ENCODE results near the gene ZFYVE28.

Gene ZFYVE28

GRCh38 chr4:2411786-2412510 lies 6.5 kb downstream of the ZFYVE28 start:
- no peak for DNase-seq

DNA sequence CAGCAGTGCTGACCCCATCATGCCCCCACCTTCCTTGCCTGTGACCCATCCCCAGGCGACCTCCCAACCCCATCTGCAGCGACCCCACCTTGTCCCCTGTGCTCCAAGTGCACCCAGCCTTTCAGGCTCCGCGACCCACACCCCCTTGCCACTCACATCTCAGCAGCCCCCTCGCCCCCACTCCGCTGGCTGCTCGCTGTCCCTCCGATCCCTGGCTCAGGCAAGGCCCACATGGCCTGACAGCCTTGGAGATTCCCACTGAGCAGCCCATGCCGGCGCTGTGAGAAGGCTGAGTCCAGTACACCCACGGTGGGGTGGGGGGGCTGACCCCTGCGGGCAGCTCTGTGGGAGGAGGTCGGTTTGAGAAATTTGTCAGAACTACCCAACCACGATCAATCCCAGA lies 9.1 kb downstream of the ZFYVE28 start:
- DNase-seq = no peak

GRCh38 chr4:2408976-2409375 lies 9.5 kb downstream of the ZFYVE28 start:
- no peak for DNase-seq

DNA sequence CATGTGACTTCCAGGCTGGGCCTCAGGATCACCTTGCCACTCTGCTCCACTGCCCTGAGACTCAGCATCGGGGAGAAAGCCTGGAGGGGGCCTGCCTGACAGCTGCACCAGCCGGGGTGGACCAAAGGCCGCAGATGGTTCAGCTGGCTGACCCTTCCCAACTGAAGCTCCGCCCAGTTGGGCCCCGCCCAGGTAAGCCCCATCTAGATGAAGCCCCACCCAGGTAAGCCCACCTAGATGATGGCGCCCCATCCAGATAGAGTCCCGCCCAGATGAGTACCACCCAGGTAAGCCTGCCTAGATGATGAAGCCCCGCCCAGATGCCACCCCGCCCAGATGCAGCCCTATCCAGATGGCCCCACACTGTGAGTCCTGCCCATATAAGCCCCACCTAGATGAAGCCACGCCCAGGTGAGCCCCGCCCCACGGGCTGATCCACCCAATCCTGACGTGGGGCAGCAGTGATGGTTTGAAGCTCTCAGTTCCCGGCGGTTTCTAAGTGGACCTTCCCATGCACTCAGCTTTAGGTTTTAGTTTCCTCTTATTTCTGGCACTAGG lies 10.0 kb downstream of the ZFYVE28 start:
- no peak for DNase-seq

DNA sequence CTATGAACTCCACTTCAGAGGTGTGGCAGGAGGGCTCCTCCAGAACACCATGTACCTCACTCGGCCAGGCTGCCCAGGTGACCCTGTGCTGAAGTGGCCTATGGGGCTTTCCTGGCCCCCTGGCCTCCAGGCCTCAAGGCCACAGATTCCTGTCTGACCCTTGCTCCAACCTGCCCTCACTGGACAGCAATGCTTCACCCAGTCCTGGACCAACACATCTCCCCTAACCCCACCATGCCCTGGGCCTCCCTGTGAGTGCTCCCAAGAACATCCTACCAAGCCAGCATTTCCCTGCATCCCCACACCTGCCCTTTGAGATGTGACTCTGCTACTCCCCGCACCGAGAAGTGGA lies 10.5 kb downstream of the ZFYVE28 start:
- no peak for DNase-seq

- DNase-seq = no peak
Observed at GRCh38 chr4:2406920-2407319, 11.5 kb downstream of the ZFYVE28 start.

GRCh38 chr4:2406406-2406805 lies 12.0 kb downstream of the ZFYVE28 start:
- no peak for DNase-seq

GRCh38 chr4:2402941-2403340 lies 15.5 kb downstream of the ZFYVE28 start:
- no peak for DNase-seq

DNA sequence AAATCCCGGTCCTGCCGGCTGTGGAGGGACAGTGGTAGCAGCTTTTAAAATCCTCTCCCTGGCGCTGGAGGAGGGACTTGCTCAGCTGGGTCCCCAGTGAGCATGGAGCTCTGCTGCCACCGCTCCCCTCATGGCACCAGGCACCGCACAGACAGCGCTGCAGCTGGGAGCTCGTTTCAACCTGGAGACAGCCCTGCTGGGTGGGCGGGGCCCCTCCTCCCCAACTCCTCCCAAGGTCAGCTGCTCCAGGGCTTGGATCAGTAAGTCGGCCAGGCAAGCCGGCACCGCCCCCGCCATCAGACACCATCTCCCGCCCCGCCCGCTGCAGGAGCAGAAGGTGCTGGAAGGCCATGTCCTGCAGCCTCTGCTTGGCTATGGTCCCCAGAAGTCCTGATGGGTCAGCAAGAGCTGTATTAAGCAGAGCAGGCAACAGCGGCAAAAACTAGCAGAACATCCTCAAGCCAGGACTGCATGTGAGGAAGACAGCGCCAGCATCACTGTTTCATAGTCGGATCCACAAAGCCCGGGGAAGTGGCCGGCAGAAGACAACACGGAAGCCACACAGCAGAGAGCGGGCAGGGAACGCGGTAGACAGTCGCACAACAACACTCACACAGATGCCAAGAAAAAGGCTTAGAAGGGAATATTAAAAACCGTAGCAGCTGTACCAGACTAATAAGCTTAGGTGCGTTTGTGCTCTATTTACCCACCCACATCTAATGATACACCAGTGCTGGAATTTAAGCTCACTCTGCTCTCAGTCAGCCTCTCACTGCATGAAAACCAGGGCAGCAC lies 16.2 kb downstream of the ZFYVE28 start:
- DNase-seq = no peak

- DNase-seq = no peak
Observed at GRCh38 chr4:2401610-2401983, 16.8 kb downstream of the ZFYVE28 start.

DNA sequence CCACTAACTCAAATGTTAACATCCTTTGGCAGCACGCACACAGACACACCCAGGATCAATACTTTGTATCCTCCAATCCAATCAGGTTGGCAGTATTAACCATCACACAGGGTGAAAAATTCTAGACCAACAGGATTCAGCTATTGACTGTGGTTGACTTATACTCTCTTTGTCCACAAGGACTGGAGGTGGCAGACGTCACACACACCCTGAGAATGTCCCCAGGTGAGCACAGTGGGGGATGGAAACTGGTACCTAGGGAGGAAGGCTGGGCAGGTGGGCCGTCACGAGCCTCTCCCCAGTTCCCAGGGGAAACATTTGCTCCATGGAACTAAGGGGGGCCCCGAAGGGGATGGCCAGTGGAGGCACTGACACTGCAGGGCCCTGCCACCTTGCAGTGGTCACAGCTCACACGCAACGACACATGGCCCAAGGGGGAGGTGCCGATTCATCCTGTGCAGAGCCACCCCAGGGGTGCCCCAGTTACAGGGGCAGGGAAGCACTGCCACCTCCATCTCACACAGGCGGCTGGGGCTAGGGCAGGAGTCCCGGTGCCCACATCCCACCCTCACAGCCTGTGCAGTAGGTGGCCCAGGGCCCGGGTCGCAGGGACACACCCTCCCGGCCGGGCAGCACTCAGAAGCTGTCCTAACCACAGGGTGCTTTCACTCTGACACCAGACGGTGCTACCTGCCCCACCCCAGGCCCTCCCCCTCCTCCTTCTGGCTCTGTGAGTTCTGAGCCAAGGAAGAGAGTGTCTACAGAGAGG lies 17.4 kb downstream of the ZFYVE28 start:
- no peak for DNase-seq

GRCh38 chr4:2399631-2400190 lies 18.7 kb downstream of the ZFYVE28 start:
- no peak for DNase-seq

GRCh38 chr4:2399216-2399615 lies 19.2 kb downstream of the ZFYVE28 start:
- DNase-seq = no peak

GRCh38 chr4:2397596-2398379 lies 20.7 kb downstream of the ZFYVE28 start:
- no peak for DNase-seq

DNA sequence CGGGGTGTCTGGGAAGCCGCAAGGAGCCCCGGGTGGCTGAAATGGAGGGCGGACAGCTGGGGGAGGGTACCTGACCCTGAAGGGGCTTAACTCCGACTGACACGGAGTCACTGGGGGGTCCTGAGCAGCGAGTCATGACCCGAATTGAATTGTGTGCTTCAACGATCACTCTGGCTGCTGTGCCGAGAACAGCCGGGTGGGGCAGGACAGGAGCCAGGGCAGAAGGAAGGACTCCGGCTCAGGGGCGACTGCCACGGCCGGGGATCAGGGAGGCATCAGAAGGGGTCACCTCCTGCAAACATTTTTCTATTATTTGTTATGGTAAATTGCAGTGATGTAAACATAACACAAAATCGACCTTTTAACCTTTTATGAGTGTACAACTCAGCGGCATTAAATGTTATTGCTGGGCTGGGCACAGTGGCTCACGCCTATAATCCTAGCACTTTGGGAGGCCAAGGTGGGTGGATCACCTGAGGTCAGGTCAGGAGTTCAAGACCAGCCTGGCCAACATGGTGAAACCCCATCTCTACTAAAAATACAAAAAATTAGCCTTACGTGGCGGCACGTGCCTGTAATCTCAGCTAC lies 21.6 kb downstream of the ZFYVE28 start:
- DNase-seq = no peak

GRCh38 chr4:2395584-2395983 lies 22.9 kb downstream of the ZFYVE28 start:
- DNase-seq = no peak

DNA sequence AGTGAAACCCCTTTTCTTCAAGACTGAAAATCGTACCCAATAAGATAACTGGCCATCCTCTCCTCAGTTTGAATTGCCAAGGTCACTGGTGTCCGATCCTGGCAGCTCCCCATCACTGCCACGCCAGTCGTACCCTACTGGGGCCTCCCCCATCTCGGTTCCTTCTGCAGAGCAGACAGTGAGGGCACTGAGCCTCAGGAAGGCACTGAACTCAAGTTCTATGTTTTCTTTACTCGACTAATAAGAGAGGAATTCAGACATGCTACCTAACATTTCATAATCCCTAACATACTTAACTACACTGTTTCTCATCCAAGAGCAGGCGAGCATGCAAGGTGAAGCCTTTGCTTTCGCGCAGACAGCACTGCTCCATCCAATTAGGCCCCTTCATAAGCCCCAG lies 23.4 kb downstream of the ZFYVE28 start:
- DNase-seq = no peak

DNA sequence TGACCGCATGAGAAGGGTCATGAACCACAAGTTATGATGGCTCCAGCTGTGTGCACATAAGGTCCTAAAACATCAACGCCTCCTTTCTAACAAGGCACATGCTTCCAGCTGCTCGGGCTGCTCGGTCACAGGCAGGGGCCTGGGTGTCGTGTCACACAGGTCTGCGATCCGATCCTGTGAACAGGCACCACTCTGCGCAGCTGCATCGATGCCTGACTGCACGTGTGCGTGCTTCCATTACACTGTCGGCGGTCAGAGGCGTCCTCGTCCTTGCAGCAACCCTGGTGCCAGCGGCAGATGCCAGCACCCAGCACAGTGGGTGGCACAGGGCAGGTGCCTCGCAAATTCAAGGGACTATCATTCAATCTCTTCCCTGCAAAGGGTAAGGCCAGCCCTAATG lies 23.9 kb downstream of the ZFYVE28 start:
- no peak for DNase-seq

DNA sequence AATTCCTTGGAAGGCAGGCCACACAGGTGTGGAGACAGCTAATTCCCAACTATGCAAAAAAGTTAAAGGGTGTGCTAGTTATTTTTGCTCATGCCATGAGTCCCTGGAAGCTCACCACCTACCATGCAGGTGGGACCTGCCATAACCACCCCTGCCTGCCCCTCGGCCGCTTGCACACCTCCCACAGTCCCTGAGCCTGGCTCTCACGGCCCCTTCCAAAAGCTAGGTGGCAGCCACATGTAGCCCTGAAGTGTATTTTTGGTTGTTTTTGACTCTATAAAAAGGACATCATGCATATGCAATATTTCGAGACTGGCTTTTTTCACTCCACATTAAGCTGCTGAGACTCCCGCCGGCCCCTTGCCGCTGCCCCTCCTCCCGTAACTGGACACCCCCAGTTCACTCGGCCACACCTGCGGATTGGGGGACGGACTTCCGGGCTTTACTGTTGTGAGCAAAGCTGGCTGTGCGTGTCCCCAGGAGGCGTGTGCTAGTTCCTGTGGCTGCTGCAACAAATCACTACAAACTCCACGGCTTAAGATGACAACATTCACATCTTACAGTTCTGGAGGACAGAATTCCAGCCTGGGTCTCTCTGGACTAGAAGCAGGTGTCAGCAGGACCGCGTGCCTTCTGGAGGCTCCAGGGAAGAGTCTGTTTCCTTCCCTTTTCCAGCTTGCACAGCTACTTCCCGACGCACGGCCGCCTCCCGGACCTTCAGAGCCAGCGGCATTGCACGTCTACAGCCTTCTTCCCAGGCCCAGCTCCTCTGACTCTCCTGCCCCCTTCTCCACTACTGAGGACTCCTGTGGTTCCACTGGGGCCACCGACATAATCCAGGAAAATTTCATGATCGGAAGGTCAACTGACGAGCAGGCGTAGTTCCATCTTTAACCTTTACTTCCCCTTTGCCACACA lies 24.8 kb downstream of the ZFYVE28 start:
- DNase-seq = no peak

DNA sequence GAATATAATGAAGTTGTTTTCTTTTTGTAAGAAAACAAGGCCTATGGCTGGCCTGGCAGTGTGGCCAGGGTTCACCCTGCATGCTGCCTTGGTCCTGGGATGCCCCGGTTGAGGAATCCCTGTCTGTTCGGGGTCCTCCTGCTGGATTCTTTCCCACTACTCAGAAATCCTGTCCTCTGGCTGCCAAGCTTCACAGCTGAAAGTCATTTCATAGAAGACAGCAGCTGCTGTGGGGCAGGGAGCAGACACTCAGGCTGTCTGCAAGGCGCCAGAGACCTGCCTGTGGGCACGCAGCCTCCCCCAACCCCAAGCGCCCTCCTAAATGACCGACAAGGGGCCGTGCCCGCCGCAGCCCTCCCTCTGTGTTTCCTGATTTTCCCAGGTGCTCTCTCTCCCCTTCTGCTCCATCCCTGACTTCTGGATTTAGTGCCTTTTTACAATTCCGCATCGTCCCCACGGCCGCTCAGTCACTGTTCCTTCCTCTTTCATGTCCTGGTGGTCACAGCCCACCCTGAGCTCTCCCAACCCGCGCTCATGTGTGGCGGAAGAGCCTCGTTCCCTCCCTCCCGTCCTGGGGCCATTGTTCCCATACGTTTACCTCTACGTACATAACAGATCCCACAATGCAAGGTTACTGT lies 27.5 kb downstream of the ZFYVE28 start:
- no peak for DNase-seq
